Activated T-cell treated with anti-CD3 and anti-CD28 coated beads, Interleukin-2, amount 50 U/mL, for 72 hours (primary cell): Measurements from ENCODE around the gene ATP5PB. TPM values are rescaled to one million over a fixed set of nuclear protein-coding genes. Genes with fewer than 3 reads are reported as not detected.

Experiments used
- ATAC-seq, 2 donors: fragments of 150-1000 bp; cut with Tn5 transposase; replicated peaks in 1 of 2; 2 replicates each; pipeline ENCODE4 v1.10.0; 2021; ENCODE audit warnings: moderate library complexity in 2 of 2, mild to moderate bottlenecking in 1 of 2
- DNase-seq, 2 donors: peaks; one replicate each; pipeline ENCODE4 v3.0.0; 2021 to 2022; ENCODE audit warnings: mixed read lengths in 1 of 2
- H3K27ac Mint-ChIP-seq: one replicate; pipeline ENCODE4 v1.8.0; 2022; ENCODE audit warnings: mild to moderate bottlenecking, moderate library complexity, mixed read lengths
- H3K27me3 Mint-ChIP-seq: one replicate; pipeline ENCODE4 v1.8.0; 2022; ENCODE audit warnings: low read depth, mixed read lengths
- H3K36me3 Mint-ChIP-seq, 2 donors: one replicate each; pipeline ENCODE4 v1.8.0; 2022; ENCODE audit warnings: mixed read lengths in 2 of 2, mild to moderate bottlenecking in 1 of 2; ENCODE audit not compliant: insufficient read depth in 2 of 2
- H3K4me1 Mint-ChIP-seq: one replicate; pipeline ENCODE4 v1.8.0; 2022; ENCODE audit warnings: low read depth, mixed read lengths
- H3K4me3 Mint-ChIP-seq, 2 donors: one replicate each; pipeline ENCODE4 v1.8.0; 2022; ENCODE audit warnings: mild to moderate bottlenecking in 2 of 2, mixed read lengths in 2 of 2, moderate library complexity in 2 of 2
- H3K9me3 Mint-ChIP-seq, 2 donors: one replicate each; pipeline ENCODE4 v1.8.0; 2022; ENCODE audit warnings: mixed read lengths in 2 of 2
- total RNA-seq, 2 donors: library from RNA; stranded (reverse); gene quantifications; one replicate each; pipeline ENCODE4 v1.2.3, GENCODE V29; 2022

The ATP5PB gene
- total RNA-seq, 2 donors from 2014 or later, result 203 to 245 TPM

- Mint-ChIP-seq H3K36me3 (no peaks in the 10 kb centered on the region), H3K9me3 (no peaks in the 10 kb centered on the region), H3K4me1 (no peaks in the 10 kb centered on the region), H3K27ac (no peak overlapping the region), H3K27me3 (no peaks in the 10 kb centered on the region), H3K4me3 (no peak overlapping the region)
- ATAC-seq (no peak), DNase-seq (no peak)
Observed at GRCh38 chr1:111422546-111423391, 26.5 kb upstream of the ATP5PB start.

DNA sequence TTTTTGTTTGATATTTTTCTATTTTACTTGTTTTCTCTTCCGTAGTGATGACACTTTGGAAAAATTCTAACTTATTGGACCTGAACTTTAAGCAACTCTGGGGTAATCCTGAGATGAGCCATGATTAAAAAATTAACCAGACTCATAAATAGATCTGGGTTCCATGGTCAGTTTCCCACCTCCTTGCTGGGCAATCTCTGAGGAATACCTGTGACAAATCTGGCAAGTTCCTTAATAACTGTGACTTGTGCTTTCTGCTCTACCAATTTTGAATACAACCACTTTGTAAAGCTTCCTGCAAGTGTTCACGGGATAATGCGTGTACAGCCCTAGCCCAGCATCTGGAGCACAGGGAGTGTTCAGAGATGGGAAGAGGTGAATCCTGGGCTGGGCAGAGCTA lies 25.0 kb upstream of the ATP5PB start:
- no peak overlapping the region for H3K27ac Mint-ChIP-seq
- no peak for ATAC-seq
- no peaks in the 10 kb centered on the region for H3K9me3 Mint-ChIP-seq
- H3K36me3 Mint-ChIP-seq, result no peaks in the 10 kb centered on the region
- H3K27me3 Mint-ChIP-seq, result no peaks in the 10 kb centered on the region
- H3K4me1 Mint-ChIP-seq, result peaks cover 7% of the 10 kb centered on the region
- no peak overlapping the region for H3K4me3 Mint-ChIP-seq
- DNase-seq, result no peak

GRCh38 chr1:111436726-111437125 lies 12.5 kb upstream of the ATP5PB start:
- ATAC-seq (no peak), DNase-seq (no peak)
- no peaks in the 10 kb centered on the region for H3K27me3 Mint-ChIP-seq
- no peak overlapping the region for H3K4me3 Mint-ChIP-seq
- H3K27ac Mint-ChIP-seq, result peak overlapping the region; percentile 68
- H3K36me3 Mint-ChIP-seq, result peaks cover 1 to 23% of the 10 kb centered on the region in 2 donors
- H3K9me3 Mint-ChIP-seq, result no peaks in the 10 kb centered on the region
- peaks cover 6% of the 10 kb centered on the region for H3K4me1 Mint-ChIP-seq

DNA sequence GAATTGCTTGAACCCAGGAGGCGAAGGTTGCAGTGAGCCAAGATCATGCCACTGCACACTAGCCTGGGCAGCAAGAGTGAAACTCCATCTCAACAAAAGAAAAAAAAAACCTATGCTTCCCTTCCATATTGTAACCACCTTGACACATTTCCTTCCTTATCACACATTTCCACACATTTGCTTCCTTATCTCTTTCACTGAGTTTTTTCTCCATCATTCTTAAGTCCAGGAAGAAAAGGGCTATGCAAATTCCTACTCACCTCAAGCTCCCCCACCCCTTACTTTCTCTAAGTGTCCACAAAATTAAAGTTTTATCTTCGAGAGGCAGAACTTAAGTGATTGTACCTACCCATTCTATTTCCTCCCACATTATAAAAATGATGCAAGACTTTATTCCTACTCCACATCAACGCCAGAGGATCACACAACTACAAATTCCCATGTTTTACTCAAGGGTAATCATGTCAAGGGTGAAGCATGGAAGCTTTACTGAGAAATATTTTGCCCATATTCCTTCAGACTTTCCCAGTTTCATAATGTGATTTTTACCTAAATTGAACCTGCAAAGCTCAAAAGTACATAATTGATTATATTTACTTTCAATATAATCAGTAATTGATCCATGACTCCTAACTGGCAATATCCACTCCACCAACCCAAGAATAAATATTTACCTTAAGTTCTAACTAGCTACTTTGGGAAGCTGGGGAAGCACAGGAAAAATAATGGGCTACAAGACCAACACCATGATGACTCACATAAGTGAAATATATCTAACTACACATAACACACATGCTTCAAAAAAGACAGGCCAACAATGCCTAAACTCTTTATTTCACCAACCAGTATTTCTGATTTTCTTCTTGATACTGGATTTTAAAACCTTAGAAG lies 9.6 kb upstream of the ATP5PB start:
- Mint-ChIP-seq H3K4me3 (no peak overlapping the region), H3K27ac (peak overlapping the region; percentile 24), H3K4me1 (peaks cover 36% of the 10 kb centered on the region), H3K36me3 (peaks cover 4 to 32% of the 10 kb centered on the region in 2 donors), H3K27me3 (no peaks in the 10 kb centered on the region), H3K9me3 (no peaks in the 10 kb centered on the region)
- ATAC-seq (no peak), DNase-seq (no peak)

- no peaks in the 10 kb centered on the region for H3K9me3 Mint-ChIP-seq
- H3K27me3 Mint-ChIP-seq, result no peaks in the 10 kb centered on the region
- DNase-seq (peak; percentile 66 to 67), ATAC-seq (peak; percentile 52 to 61)
- H3K4me1 Mint-ChIP-seq, result peaks cover 54% of the 10 kb centered on the region
- H3K4me3 Mint-ChIP-seq, result no peak overlapping the region
- H3K27ac Mint-ChIP-seq, result peak overlapping the region; percentile 82
- H3K36me3 Mint-ChIP-seq, result peaks cover 4 to 37% of the 10 kb centered on the region in 2 donors
Observed at GRCh38 chr1:111441573-111442192, 7.6 kb upstream of the ATP5PB start.

DNA sequence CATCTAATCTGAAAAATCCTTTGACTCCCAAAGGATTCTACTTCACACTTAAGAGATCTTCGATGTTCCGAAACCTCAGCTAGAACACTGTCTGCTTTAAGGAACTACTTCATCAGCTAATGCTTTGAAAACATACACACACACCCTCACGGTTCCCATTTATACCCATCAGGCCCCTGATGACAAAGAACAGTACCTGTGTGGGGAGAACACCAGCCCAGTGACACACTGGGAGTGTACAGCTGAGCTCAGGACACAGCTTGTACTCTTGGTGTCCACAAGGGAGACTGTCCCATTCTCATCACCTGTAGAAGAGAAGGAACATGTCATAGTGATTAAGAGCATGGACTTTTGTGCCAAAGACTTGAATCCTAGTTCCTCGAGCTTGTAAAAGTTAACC lies 6.8 kb upstream of the ATP5PB start:
- peak overlapping the region; percentile 82 for H3K27ac Mint-ChIP-seq
- H3K27me3 Mint-ChIP-seq, result no peaks in the 10 kb centered on the region
- H3K36me3 Mint-ChIP-seq, result peaks cover 4 to 34% of the 10 kb centered on the region in 2 donors
- peak overlapping the region in 1 of 2 donors; percentile 66 for H3K4me3 Mint-ChIP-seq
- H3K9me3 Mint-ChIP-seq, result no peaks in the 10 kb centered on the region
- H3K4me1 Mint-ChIP-seq, result peaks cover 62% of the 10 kb centered on the region
- ATAC-seq, result peak; percentile 92 to 96
- DNase-seq, result peak; percentile 47 to 48

DNA sequence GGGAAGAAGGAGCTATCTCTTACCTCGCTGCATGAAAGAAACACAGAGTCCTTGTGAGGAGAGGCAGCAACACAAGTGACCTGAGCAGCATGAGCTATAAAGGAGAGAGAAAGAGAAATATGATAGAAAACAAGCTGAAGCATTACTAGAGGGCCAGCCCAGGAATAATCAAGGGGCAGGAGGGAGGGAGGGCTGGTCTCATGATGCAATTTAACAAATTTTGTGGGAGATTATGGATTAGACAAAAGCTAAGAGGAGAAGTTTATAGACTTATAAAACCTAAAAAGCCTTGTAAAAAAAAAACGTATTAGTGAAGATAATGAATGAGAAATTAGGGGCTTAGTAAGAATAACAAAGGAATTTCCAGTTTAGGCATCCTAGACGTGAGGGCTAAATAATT lies 5.2 kb upstream of the ATP5PB start:
- H3K27me3 Mint-ChIP-seq, result no peaks in the 10 kb centered on the region

DNA sequence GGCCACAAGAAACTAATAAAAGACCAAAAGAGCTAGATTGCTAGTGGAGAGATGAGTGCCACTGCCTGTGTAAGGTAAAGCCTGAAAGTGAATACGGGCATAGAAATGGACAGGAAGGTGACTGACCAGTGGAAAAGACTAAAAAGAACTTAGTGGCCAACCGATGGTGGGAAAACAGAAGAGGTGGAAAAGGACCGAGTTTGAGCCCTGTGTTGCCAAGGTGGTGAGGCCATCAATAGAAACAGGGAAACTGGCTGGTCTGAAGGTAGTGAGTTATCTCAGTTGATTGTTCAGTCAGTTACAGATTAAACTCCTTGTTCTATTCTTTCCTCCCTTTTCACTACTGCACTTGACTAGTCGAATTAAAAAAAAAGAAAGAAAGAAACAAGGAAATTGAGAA lies 2.7 kb upstream of the ATP5PB start:
- Mint-ChIP-seq H3K4me1 (peaks cover 89% of the 10 kb centered on the region), H3K27ac (peak overlapping the region; percentile 97), H3K36me3 (peaks cover 11 to 28% of the 10 kb centered on the region in 2 donors), H3K9me3 (no peaks in the 10 kb centered on the region), H3K4me3 (peak overlapping the region; percentile 97 to 100), H3K27me3 (no peaks in the 10 kb centered on the region)
- DNase-seq (no peak), ATAC-seq (no peak)

More for the DNA sequence above, 5.2 kb upstream of the ATP5PB start:
- DNase-seq (no peak), ATAC-seq (no peak)
- Mint-ChIP-seq H3K36me3 (peaks cover 4 to 31% of the 10 kb centered on the region in 2 donors), H3K9me3 (no peaks in the 10 kb centered on the region), H3K27ac (peak overlapping the region; percentile 73), H3K4me1 (peaks cover 72% of the 10 kb centered on the region), H3K4me3 (no peak overlapping the region)

DNA sequence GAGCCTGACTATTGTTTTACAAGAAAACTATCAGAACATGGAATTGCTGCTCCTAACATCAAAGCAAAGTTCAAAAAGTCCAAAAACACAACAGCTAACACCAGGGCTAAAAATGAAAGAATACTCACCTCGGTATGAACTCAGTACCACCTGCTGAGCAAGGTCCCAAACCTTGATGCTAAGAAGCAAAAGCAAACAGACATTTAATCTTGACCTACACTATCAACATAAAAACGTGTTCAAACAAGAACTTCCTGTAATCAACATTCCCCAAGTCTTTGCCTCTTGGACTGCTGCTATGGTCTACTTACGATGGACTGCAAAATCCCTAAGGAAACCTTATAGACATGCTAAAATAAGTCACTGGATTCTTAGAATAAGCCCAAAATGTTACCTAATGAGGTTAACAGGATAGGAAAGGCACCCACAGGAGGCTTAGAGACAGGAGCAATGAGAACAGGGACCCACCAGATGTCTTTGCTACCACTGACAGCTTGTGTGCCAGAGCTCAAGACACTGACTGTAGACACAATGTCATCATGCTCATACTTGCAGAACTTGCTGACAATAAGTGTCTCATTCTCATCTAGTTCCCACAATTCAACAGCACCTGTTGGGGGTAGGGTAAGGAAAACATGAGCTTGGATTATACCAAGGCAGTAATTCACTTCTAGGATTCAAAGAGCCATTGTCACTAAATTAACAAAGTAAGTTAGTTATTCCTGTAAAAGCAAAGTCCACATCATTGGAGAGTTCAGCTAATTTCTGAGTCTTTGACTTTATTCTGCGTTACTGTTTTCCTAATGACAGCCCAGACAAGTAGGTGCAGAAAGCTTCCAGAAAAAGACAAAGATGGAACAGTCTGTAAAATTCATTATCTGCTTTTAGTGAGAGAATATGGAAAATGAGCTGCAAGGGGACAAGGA lies 2.0 kb upstream of the ATP5PB start:
- Mint-ChIP-seq H3K36me3 (peaks cover 11 to 29% of the 10 kb centered on the region in 2 donors), H3K27me3 (no peaks in the 10 kb centered on the region), H3K9me3 (no peaks in the 10 kb centered on the region), H3K4me3 (peak overlapping the region; percentile 97 to 100), H3K4me1 (peaks cover 89% of the 10 kb centered on the region), H3K27ac (peak overlapping the region; percentile 97)
- ATAC-seq (no peak), DNase-seq (no peak)

GRCh38 chr1:111448482-111448917 lies 764 bp upstream of the ATP5PB start:
- Mint-ChIP-seq H3K4me3 (peak overlapping the region; percentile 97 to 100), H3K4me1 (peaks cover 89% of the 10 kb centered on the region), H3K27me3 (no peaks in the 10 kb centered on the region), H3K27ac (peak overlapping the region; percentile 97), H3K9me3 (no peaks in the 10 kb centered on the region), H3K36me3 (peaks cover 9 to 28% of the 10 kb centered on the region in 2 donors)
- peak; percentile 32 to 46 for ATAC-seq
- peak; percentile 35 to 43 for DNase-seq

GRCh38 chr1:111449703-111450017 lies 396 bp downstream of the ATP5PB start:
- no peak for DNase-seq
- Mint-ChIP-seq H3K27ac (peak overlapping the region; percentile 98), H3K4me3 (peak overlapping the region; percentile 97 to 100), H3K27me3 (no peaks in the 10 kb centered on the region), H3K4me1 (peaks cover 89% of the 10 kb centered on the region), H3K9me3 (no peaks in the 10 kb centered on the region), H3K36me3 (peaks cover 9 to 27% of the 10 kb centered on the region in 2 donors)
- no peak for ATAC-seq

- no peaks in the 10 kb centered on the region for H3K9me3 Mint-ChIP-seq
- H3K27me3 Mint-ChIP-seq, result no peaks in the 10 kb centered on the region
- H3K4me3 Mint-ChIP-seq, result peak overlapping the region; percentile 97 to 100
- DNase-seq (no peak), ATAC-seq (no peak)
- peaks cover 91% of the 10 kb centered on the region for H3K4me1 Mint-ChIP-seq
- H3K36me3 Mint-ChIP-seq, result peaks cover 9 to 25% of the 10 kb centered on the region in 2 donors
- H3K27ac Mint-ChIP-seq, result peak overlapping the region; percentile 98
Observed at GRCh38 chr1:111450185-111450584, 921 bp downstream of the ATP5PB start.
